Measurements from ENCODE around the gene CEMIP2. TPM values are rescaled to one million over a fixed set of nuclear protein-coding genes. Genes with fewer than 3 reads are reported as not detected.

Gene CEMIP2
- polyA plus RNA-seq, 1 of the 3 experiments (the other 2 are of a cell fraction): 39.8 TPM

DNA sequence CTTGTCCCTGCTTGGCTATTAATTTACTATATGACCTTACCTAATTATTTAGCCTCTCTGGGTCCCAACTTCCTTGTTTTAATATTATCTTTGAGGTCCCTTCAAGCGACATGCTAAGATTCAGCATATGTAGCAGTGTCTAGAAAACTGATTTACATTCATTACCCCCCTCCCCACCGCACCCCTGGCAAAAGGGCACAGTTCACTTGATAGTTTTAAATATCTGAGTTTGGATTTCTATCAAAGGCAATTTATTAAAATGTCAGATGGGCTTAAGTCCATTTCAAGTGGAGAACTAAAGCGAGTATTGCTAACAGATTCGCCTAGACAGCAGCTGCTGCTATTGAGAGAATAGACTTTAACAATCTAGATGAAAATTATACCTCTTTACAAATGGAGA is 3.9 kb downstream of the CEMIP2 start (continued):
- TF ChIP-seq, protein P1, sequence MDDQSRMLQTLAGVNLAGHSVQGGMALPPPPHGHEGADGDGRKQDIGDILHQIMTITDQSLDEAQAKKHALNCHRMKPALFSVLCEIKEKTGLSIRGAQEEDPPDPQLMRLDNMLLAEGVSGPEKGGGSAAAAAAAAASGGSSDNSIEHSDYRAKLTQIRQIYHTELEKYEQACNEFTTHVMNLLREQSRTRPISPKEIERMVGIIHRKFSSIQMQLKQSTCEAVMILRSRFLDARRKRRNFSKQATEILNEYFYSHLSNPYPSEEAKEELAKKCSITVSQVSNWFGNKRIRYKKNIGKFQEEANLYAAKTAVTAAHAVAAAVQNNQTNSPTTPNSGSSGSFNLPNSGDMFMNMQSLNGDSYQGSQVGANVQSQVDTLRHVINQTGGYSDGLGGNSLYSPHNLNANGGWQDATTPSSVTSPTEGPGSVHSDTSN (IDR thresholded peaks at IDR 0.05): no peak
- no peak for TF ChIP-seq FOXM1 (IDR thresholded peaks at IDR 0.05; ENCODE audit: low read depth)
- TF ChIP-seq TEAD4 (IDR thresholded peaks at IDR 0.05; ENCODE audit: borderline replicate concordance, insufficient read depth): no peak
- no peak for TF ChIP-seq SIN3A (IDR thresholded peaks at IDR 0.05; ENCODE audit: borderline replicate concordance, low read depth, low read length)
- no peak for TF ChIP-seq TCF12 (IDR thresholded peaks at IDR 0.05)
- TF ChIP-seq RCOR1 (IDR thresholded peaks at IDR 0.05; ENCODE audit: low read length): no peak
- TF ChIP-seq, protein P2, sequence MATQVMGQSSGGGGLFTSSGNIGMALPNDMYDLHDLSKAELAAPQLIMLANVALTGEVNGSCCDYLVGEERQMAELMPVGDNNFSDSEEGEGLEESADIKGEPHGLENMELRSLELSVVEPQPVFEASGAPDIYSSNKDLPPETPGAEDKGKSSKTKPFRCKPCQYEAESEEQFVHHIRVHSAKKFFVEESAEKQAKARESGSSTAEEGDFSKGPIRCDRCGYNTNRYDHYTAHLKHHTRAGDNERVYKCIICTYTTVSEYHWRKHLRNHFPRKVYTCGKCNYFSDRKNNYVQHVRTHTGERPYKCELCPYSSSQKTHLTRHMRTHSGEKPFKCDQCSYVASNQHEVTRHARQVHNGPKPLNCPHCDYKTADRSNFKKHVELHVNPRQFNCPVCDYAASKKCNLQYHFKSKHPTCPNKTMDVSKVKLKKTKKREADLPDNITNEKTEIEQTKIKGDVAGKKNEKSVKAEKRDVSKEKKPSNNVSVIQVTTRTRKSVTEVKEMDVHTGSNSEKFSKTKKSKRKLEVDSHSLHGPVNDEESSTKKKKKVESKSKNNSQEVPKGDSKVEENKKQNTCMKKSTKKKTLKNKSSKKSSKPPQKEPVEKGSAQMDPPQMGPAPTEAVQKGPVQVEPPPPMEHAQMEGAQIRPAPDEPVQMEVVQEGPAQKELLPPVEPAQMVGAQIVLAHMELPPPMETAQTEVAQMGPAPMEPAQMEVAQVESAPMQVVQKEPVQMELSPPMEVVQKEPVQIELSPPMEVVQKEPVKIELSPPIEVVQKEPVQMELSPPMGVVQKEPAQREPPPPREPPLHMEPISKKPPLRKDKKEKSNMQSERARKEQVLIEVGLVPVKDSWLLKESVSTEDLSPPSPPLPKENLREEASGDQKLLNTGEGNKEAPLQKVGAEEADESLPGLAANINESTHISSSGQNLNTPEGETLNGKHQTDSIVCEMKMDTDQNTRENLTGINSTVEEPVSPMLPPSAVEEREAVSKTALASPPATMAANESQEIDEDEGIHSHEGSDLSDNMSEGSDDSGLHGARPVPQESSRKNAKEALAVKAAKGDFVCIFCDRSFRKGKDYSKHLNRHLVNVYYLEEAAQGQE (IDR thresholded peaks at IDR 0.05; ENCODE audit: low read depth, low read length): no peak
- no peak for TF ChIP-seq SMC3 (IDR thresholded peaks at IDR 0.05; ENCODE audit: low read depth, low read length)
- TF ChIP-seq GABPA (IDR thresholded peaks at IDR 0.05; ENCODE audit: low read depth): no peak

DNA sequence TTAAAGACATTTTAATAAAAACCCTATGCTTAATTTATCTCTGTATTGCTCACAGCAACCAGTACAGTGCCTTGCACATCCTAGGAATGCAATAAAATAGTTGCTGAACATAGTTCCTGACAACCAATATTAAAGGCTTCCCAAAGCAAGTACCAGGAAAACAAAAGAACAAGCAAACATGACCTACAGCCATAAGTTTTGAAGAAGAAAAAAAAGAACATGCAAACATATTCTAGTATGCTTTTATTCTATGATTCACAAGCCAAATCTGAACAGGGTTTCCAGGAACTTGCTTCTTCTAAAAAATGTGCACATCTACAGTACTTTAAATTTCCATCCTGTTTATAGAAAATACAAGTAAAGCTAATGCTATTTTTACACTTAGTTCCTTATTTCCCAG is 4.5 kb downstream of the CEMIP2 start:
- ChIA-PET CTCF (no interaction called here), POLR2A (no interaction called here)
- Histone ChIP-seq H3F3A (replicated peaks; ENCODE audit: insufficient read depth) (peaks cover 17% of the 10 kb centered on the region), H3K27me3 (ENCODE audit: insufficient read depth) (no peaks in the 10 kb centered on the region), H3K4me1 (ENCODE audit: control insufficient read depth in 1 of 2, insufficient read depth in 2 of 2, low read depth in 1 of 2, low read length in 1 of 2) (peaks cover 2 to 43% of the 10 kb centered on the region in 2 experiments), H2AFZ (ENCODE audit: low read depth) (no peak overlapping the region), H3K4me3 (ENCODE audit: low read depth in 2 of 2, low read length in 1 of 2) (peak overlapping the region in 1 of 2 experiments; percentile 4; a peak in 1 of 4 replicates), H3K27ac (ENCODE audit: low read depth in 2 of 2, low read length in 1 of 2) (peak overlapping the region; percentile 73 to 80; a peak in 3 of 4 replicates), H3K9me3 (no peaks in the 10 kb centered on the region), H3K9me2 (no peaks in the 10 kb centered on the region), H3K4me2 (peak overlapping the region; percentile 81; the same call in 1 of the 2 replicates), H4K20me1 (ENCODE audit: insufficient read depth) (no peaks in the 10 kb centered on the region), H3K36me3 (replicated peaks in 1 of 2; ENCODE audit: control insufficient read depth in 1 of 2, insufficient read depth in 2 of 2, low read length in 1 of 2) (no peaks in the 10 kb centered on the region), H3K9ac (peak overlapping the region; percentile 20; the same call in 1 of the 2 replicates), H3K79me2 (ENCODE audit: insufficient read depth) (peaks cover 65% of the 10 kb centered on the region)
- no peak for DNase-seq
- TF ChIP-seq, protein P3, sequence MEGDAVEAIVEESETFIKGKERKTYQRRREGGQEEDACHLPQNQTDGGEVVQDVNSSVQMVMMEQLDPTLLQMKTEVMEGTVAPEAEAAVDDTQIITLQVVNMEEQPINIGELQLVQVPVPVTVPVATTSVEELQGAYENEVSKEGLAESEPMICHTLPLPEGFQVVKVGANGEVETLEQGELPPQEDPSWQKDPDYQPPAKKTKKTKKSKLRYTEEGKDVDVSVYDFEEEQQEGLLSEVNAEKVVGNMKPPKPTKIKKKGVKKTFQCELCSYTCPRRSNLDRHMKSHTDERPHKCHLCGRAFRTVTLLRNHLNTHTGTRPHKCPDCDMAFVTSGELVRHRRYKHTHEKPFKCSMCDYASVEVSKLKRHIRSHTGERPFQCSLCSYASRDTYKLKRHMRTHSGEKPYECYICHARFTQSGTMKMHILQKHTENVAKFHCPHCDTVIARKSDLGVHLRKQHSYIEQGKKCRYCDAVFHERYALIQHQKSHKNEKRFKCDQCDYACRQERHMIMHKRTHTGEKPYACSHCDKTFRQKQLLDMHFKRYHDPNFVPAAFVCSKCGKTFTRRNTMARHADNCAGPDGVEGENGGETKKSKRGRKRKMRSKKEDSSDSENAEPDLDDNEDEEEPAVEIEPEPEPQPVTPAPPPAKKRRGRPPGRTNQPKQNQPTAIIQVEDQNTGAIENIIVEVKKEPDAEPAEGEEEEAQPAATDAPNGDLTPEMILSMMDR (IDR thresholded peaks at IDR 0.05): no peak
- no peak for TF ChIP-seq TCF12 (IDR thresholded peaks at IDR 0.05)
- TF ChIP-seq NRF1 (IDR thresholded peaks at IDR 0.05; ENCODE audit: low read depth, low read length): no peak
- no peak for TF ChIP-seq JUND (IDR thresholded peaks at IDR 0.05)
- no peak for TF ChIP-seq RCOR1 (IDR thresholded peaks at IDR 0.05; ENCODE audit: low read length)
- TF ChIP-seq SMC3 (IDR thresholded peaks at IDR 0.05; ENCODE audit: low read depth, low read length): no peak
- TF ChIP-seq NFIC (IDR thresholded peaks at IDR 0.05; ENCODE audit: borderline replicate concordance): no peak
- TF ChIP-seq TEAD4 (IDR thresholded peaks at IDR 0.05; ENCODE audit: borderline replicate concordance, insufficient read depth): no peak
- TF ChIP-seq, protein P4, sequence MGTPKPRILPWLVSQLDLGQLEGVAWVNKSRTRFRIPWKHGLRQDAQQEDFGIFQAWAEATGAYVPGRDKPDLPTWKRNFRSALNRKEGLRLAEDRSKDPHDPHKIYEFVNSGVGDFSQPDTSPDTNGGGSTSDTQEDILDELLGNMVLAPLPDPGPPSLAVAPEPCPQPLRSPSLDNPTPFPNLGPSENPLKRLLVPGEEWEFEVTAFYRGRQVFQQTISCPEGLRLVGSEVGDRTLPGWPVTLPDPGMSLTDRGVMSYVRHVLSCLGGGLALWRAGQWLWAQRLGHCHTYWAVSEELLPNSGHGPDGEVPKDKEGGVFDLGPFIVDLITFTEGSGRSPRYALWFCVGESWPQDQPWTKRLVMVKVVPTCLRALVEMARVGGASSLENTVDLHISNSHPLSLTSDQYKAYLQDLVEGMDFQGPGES (IDR thresholded peaks at IDR 0.05; ENCODE audit: low read depth, low read length): no peak
- TF ChIP-seq EP300 (IDR thresholded peaks at IDR 0.05; ENCODE audit: borderline replicate concordance in 1 of 2, low read depth in 1 of 2, low read length in 1 of 2): no peak
- TF ChIP-seq, protein P5, sequence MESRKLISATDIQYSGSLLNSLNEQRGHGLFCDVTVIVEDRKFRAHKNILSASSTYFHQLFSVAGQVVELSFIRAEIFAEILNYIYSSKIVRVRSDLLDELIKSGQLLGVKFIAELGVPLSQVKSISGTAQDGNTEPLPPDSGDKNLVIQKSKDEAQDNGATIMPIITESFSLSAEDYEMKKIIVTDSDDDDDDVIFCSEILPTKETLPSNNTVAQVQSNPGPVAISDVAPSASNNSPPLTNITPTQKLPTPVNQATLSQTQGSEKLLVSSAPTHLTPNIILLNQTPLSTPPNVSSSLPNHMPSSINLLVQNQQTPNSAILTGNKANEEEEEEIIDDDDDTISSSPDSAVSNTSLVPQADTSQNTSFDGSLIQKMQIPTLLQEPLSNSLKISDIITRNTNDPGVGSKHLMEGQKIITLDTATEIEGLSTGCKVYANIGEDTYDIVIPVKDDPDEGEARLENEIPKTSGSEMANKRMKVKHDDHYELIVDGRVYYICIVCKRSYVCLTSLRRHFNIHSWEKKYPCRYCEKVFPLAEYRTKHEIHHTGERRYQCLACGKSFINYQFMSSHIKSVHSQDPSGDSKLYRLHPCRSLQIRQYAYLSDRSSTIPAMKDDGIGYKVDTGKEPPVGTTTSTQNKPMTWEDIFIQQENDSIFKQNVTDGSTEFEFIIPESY (IDR thresholded peaks at IDR 0.05; ENCODE audit: borderline replicate concordance, low read depth): no peak
- no peak for TF ChIP-seq SIN3A (IDR thresholded peaks at IDR 0.05; ENCODE audit: borderline replicate concordance, low read depth, low read length)
- TF ChIP-seq ELF1 (IDR thresholded peaks at IDR 0.05): no peak
- TF ChIP-seq, protein P1 (IDR thresholded peaks at IDR 0.05): no peak
- no peak for TF ChIP-seq FOXJ3 (CRISPR knock-in tag; IDR thresholded peaks at IDR 0.05)
